K562 (cell line): ENCODE results near the gene REX1BD. TPM values are rescaled to one million over a fixed set of nuclear protein-coding genes. Genes with fewer than 3 reads are reported as not detected.

ENCODE experiments used
- CBX5 ChIP-seq: IDR thresholded peaks from 2 replicates; pipeline ENCODE4 v1.6.1; 2014; ENCODE audit warnings: low read depth, borderline replicate concordance
- CUX1 ChIP-seq: fragments of 200-800 bp; sonication (Bioruptor generic); IDR thresholded peaks from 2 replicates; pipeline ENCODE4 v1.6.1; 2016; ENCODE audit warnings: missing genetic modification characterization, missing compliant biosample characterization
- GTF3C2 ChIP-seq: IDR thresholded peaks from 3 replicates; pipeline ENCODE4 v1.6.1; 2011; ENCODE audit warnings: borderline replicate concordance, mild to moderate bottlenecking, moderate library complexity; ENCODE audit not compliant: insufficient read length; ENCODE audit errors: extremely low read depth
- HDAC2 ChIP-seq: fragments of 450-650 bp; IDR thresholded peaks from 2 replicates; pipeline ENCODE4 v1.6.1; 2016; ENCODE audit warnings: mild to moderate bottlenecking
- HNRNPK ChIP-seq: fragments of 200-400 bp; formaldehyde crosslinking; IDR thresholded peaks from one replicate; pipeline ENCODE4 v1.6.1; 2018; ENCODE audit warnings: mild to moderate bottlenecking, low read depth, low read length; ENCODE audit not compliant: poor library complexity, severe bottlenecking
- NR1H2 ChIP-seq: sonication (generic); formaldehyde crosslinking; IDR thresholded peaks from 2 replicates; pipeline ENCODE4 v1.4.0; 2020; ENCODE audit warnings: mild to moderate bottlenecking, missing genetic modification reagents
- PTBP1 ChIP-seq: fragments of 200-400 bp; formaldehyde crosslinking; IDR thresholded peaks from 2 replicates; pipeline ENCODE4 v1.6.1; 2017; ENCODE audit warnings: low read depth, low read length
- RAD21 ChIP-seq, 2 experiments: fragments of 250-450 bp in 1 of 2; fragments of 450-650 bp in 1 of 2; sonication (Bioruptor Pico) in 1 of 2; formaldehyde crosslinking in 1 of 2; IDR thresholded peaks in 1 of 2; conservative IDR thresholded peaks in 1 of 2; 2 replicates each; pipeline versions ENCODE4 v1.4.0 to v1.8.0; 2020 to 2022; ENCODE audit warnings: mild to moderate bottlenecking in 2 of 2, moderate library complexity in 1 of 2
- TFAP4 ChIP-seq: sonication (generic); formaldehyde crosslinking; IDR thresholded peaks from 2 replicates; pipeline ENCODE4 v1.8.0; 2022; ENCODE audit warnings: missing genetic modification reagents, mild to moderate bottlenecking, moderate library complexity, borderline replicate concordance
- TGIF2 ChIP-seq: sonication (generic); formaldehyde crosslinking; IDR thresholded peaks from 2 replicates; pipeline ENCODE4 v1.8.1; 2022; ENCODE audit warnings: mild to moderate bottlenecking, missing genetic modification reagents, moderate library complexity
- XRCC3 ChIP-seq: fragments of 450-650 bp; IDR thresholded peaks from 2 replicates; pipeline ENCODE4 v1.6.1; 2017; ENCODE audit warnings: mild to moderate bottlenecking, moderate library complexity
- ZNF518B ChIP-seq: fragments of 250-450 bp; sonication (Bioruptor Pico); IDR thresholded peaks from 2 replicates; pipeline ENCODE4 v1.5.0; 2021; ENCODE audit warnings: mild to moderate bottlenecking, moderate library complexity
- polyA plus RNA-seq, 8 experiments: library from polyadenylated mRNA; depleted of rRNA in 4 of 8; stranded (reverse) in 5 of 8; unstranded in 3 of 8; fragments of >200 nt; fragmentation: Nextera tagmentation in 2 of 8; fragmentation: Illumina TruSeq in 1 of 8; extraction: Ambion mirVana in 2 of 8; extraction: Trizol in 1 of 8; gene quantifications; 2 replicates each; pipeline versions ENCODE4 v1.2.1 to v1.2.3, GENCODE V29; 2011 to 2014; ENCODE audit warnings: inconsistent platforms in 1 of 8, missing spikeins in 1 of 8
- total RNA-seq, 7 experiments: library from RNA; depleted of rRNA in 6 of 7; stranded (reverse); fragments of >200 nt in 6 of 7; fragmentation: Illumina TruSeq in 2 of 7; extraction: Trizol in 2 of 7; gene quantifications; 2 replicates each; pipeline versions ENCODE4 v1.2.1 to v1.2.3, GENCODE V29; 2011 to 2021; ENCODE audit warnings: low replicate concordance in 1 of 7

The REX1BD gene
- total and polyA plus RNA-seq, 9 of the 15 experiments (the other 6 are each of a cell fraction or from before 2014, with no cell fraction given) = 1.9 to 136 (median 13.8) TPM

- TF ChIP-seq TFAP4 (peak; percentile 56; the same call in 1 of the 2 replicates), XRCC3 (no peak), GTF3C2 (no peak), RAD21 (CRISPR knock-in tag; conservative IDR thresholded peaks at IDR 0.05 in 1 of 2, IDR thresholded peaks at IDR 0.05 in 1 of 2) (peak; percentile 36 to 59; a peak in 3 of 4 replicates), PTBP1 (no peak), HDAC2 (peak; percentile 56; the same call in 1 of the 2 replicates), ZNF518B (no peak), TGIF2 (CRISPR knock-in tag) (no peak), CUX1 (CRISPR knock-in tag) (no peak), HNRNPK (no peak), NR1H2 (CRISPR knock-in tag) (no peak), CBX5 (no peak)
These were observed 2.0 kb downstream of the REX1BD start (continued) for GRCh38 chr19:18590273-18591272.
